Measurements from ENCODE around the gene PLEK2.

PLEK2 gene

GRCh38 chr14:67397536-67397935 lies 14.4 kb downstream of the PLEK2 start:
- DNase-seq (ENCODE audit: low read depth) = no peak

GRCh38 chr14:67396381-67396970 lies 15.5 kb downstream of the PLEK2 start:
- DNase-seq (ENCODE audit: low read depth) = no peak

GRCh38 chr14:67395876-67396189 lies 16.1 kb downstream of the PLEK2 start:
- DNase-seq (ENCODE audit: low read depth) = no peak

GRCh38 chr14:67395086-67395875 lies 16.7 kb downstream of the PLEK2 start:
- no peak for DNase-seq (ENCODE audit: low read depth)

GRCh38 chr14:67393689-67394088 lies 18.3 kb downstream of the PLEK2 start:
- no peak for DNase-seq (ENCODE audit: low read depth)

GRCh38 chr14:67392800-67393199 lies 19.2 kb downstream of the PLEK2 start:
- DNase-seq (ENCODE audit: low read depth) = no peak

- DNase-seq (ENCODE audit: low read depth) = no peak
Measured at GRCh38 chr14:67392123-67392522, 19.8 kb downstream of the PLEK2 start.

GRCh38 chr14:67391268-67391667 lies 20.7 kb downstream of the PLEK2 start:
- no peak for DNase-seq (ENCODE audit: low read depth)

- DNase-seq (ENCODE audit: low read depth) = no peak
Measured at GRCh38 chr14:67389811-67390534, 22.0 kb downstream of the PLEK2 start.

- no peak for DNase-seq (ENCODE audit: low read depth)
Measured at GRCh38 chr14:67389275-67389674, 22.7 kb downstream of the PLEK2 start.

- DNase-seq (ENCODE audit: low read depth) = no peak
Measured at GRCh38 chr14:67387195-67387594, 24.8 kb downstream of the PLEK2 start.

- DNase-seq (ENCODE audit: low read depth) = no peak
Measured at GRCh38 chr14:67385618-67386017, 26.3 kb downstream of the PLEK2 start.

GRCh38 chr14:67385120-67385519 lies 26.8 kb downstream of the PLEK2 start:
- no peak for DNase-seq (ENCODE audit: low read depth)

- no peak for DNase-seq (ENCODE audit: low read depth)
Measured at GRCh38 chr14:67377916-67378315, 34.0 kb downstream of the PLEK2 start.

GRCh38 chr14:67373347-67373746 lies 38.6 kb downstream of the PLEK2 start:
- no peak for DNase-seq (ENCODE audit: low read depth)

- no peak for DNase-seq (ENCODE audit: low read depth)
Measured at GRCh38 chr14:67372833-67373232, 39.1 kb downstream of the PLEK2 start.

- DNase-seq (ENCODE audit: low read depth) = no peak
Measured at GRCh38 chr14:67371247-67372148, 40.5 kb downstream of the PLEK2 start.

- DNase-seq (ENCODE audit: low read depth) = no peak
Measured at GRCh38 chr14:67370830-67371229, 41.1 kb downstream of the PLEK2 start.

GRCh38 chr14:67365476-67365875 lies 46.5 kb downstream of the PLEK2 start:
- DNase-seq (ENCODE audit: low read depth) = no peak

- DNase-seq (ENCODE audit: low read depth) = no peak
Measured at GRCh38 chr14:67360470-67361206, 51.3 kb downstream of the PLEK2 start.

GRCh38 chr14:67359775-67360469 lies 52.0 kb downstream of the PLEK2 start, which contains the start of the genes ATP6V1D and EIF2S1:
TSS of gene ATP6V1D (minus strand) at chr14:67359804. CDS start at chr14:67359698, 106 bp downstream.
TSS of gene EIF2S1 (plus strand) at chr14:67360328. CDS start at chr14:67364768, 4,440 bp downstream.
- peak; percentile 97 for DNase-seq (ENCODE audit: low read depth)
